ENCODE measurements around the gene EPC2.

GRCh38 chr2:148816176-148816575 is 171.6 kb downstream of the EPC2 start:
- no peak for TF ChIP-seq CTCF (conservative IDR thresholded peaks at IDR 0.05; ENCODE audit: low read depth in 2 of 2)
- TF ChIP-seq JUNB (IDR thresholded peaks at IDR 0.05; ENCODE audit: unreplicated experiment) = no peak
- TF ChIP-seq ZNF114 (CRISPR knock-in tag; IDR thresholded peaks at IDR 0.05) = no peak
- TF ChIP-seq POLR2AphosphoS5 (IDR thresholded peaks at IDR 0.05; ENCODE audit: low read depth) = no peak
- TF ChIP-seq EZH2 (IDR thresholded peaks at IDR 0.05; ENCODE audit: low read depth, unreplicated experiment) = no peak
- no peak for TF ChIP-seq REST (IDR thresholded peaks at IDR 0.05; ENCODE audit: unreplicated experiment)
- no peak for TF ChIP-seq EZH2phosphoT487 (IDR thresholded peaks at IDR 0.05; ENCODE audit: unreplicated experiment)
- TF ChIP-seq ETS1 (IDR thresholded peaks at IDR 0.05) = no peak
- TF ChIP-seq ZNF462 (CRISPR knock-in tag; IDR thresholded peaks at IDR 0.05) = no peak
- no peak for TF ChIP-seq STAT1 (IDR thresholded peaks at IDR 0.05; ENCODE audit: unreplicated experiment)
- no peak for TF ChIP-seq CREB1 (CRISPR knock-in tag; IDR thresholded peaks at IDR 0.05; ENCODE audit: low read depth)

All from GM23338 (cell line).